ENCODE measurements around the gene UTP14A.

UTP14A gene

DNA sequence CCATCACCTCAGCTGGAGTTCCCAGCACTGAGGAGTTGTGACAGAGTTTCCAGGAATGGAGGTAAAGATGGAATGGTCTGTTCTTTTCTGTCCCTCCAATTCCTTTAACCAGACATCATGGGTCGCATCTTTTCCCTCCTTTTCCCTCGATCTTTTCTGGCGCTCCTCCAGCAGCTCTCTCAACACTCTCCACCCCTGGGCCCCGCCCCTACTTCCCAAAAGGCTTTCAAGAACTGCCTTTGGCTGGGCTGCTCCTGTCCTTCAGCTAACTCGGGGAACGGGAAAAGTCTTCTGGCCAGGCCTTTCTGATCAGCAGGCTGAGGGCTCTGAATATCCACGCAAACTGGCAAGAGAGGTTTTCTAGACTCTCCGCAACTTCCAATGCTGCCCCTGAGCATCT, 34.0 kb downstream of the UTP14A start:
- no peak overlapping the region for H3K27ac ChIP-seq
- H3K36me3 ChIP-seq: no peaks in the 10 kb centered on the region
- H3K9me3 ChIP-seq: no peaks in the 10 kb centered on the region
- peaks cover 7% of the 10 kb centered on the region; the same call in 1 of the 2 replicates for H3K4me1 ChIP-seq
- no peak overlapping the region for H3K9ac ChIP-seq
- H3K27me3 ChIP-seq: peaks cover 39% of the 10 kb centered on the region
- H3K4me3 ChIP-seq: no peak overlapping the region
- H3K4me2 ChIP-seq: no peak overlapping the region
- no peak for TF ChIP-seq Cebpa-rat (IDR thresholded peaks at IDR 0.05)
- no peaks in the 10 kb centered on the region; the same call in 1 of the 2 replicates for H4K20me1 ChIP-seq

DNA sequence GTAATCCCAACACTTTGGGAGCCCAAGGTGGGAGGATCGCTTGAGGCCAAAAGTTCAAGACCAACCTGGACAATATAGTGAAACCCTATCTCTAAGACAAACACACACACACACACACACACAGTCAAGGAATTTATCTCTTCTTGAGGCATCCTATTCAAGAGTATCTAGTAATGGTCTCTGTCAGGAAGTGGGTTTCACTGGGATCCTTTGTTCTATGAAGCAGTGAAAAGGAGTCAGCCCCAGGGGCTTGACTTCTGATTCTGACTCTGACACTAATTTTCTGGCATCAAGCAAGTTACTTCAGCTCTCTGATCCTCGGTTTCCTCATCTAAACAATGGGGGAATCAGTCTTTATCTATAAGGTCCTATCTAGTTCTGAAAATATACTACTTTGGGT, 34.8 kb downstream of the UTP14A start:
- Histone ChIP-seq H3K27me3 (peaks cover 37% of the 10 kb centered on the region), H3K4me2 (no peak overlapping the region), H3K9ac (no peak overlapping the region), H3K27ac (no peak overlapping the region), H3K9me3 (no peaks in the 10 kb centered on the region), H3K4me3 (no peak overlapping the region), H3K4me1 (peaks cover 7% of the 10 kb centered on the region; the same call in 1 of the 2 replicates), H4K20me1 (no peaks in the 10 kb centered on the region; the same call in 1 of the 2 replicates), H3K36me3 (no peaks in the 10 kb centered on the region)
- TF ChIP-seq Cebpa-rat (IDR thresholded peaks at IDR 0.05): no peak

DNA sequence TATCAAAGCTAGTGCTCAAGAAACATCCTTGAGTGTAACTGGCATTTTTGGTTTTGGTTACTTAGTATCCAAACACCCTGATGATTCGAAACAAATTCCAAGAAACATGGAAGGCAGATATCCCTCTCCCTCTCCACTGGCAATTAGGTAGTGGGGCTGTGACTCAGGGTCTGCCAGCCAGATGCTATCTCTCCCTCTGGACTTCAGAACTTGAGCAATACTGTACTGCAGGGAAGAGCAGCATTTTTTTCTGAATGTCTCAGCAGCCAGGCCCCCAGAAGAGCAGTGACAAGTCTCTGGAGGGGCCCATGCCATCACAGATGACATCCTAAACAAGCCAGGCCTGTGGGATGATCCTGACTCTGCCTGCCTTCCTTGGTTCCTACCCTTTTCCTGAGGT, 39.2 kb downstream of the UTP14A start:
- H3K4me2 ChIP-seq: no peak overlapping the region
- H3K4me3 ChIP-seq: no peak overlapping the region
- no peak for TF ChIP-seq Cebpa-rat (IDR thresholded peaks at IDR 0.05)
- no peak overlapping the region for H3K9ac ChIP-seq
- H3K27me3 ChIP-seq: peaks cover 18% of the 10 kb centered on the region
- no peak overlapping the region for H3K27ac ChIP-seq
- H3K4me1 ChIP-seq: peaks cover 7% of the 10 kb centered on the region; the same call in 1 of the 2 replicates
- no peaks in the 10 kb centered on the region for H4K20me1 ChIP-seq
- H3K36me3 ChIP-seq: no peaks in the 10 kb centered on the region
- no peaks in the 10 kb centered on the region for H3K9me3 ChIP-seq

DNA sequence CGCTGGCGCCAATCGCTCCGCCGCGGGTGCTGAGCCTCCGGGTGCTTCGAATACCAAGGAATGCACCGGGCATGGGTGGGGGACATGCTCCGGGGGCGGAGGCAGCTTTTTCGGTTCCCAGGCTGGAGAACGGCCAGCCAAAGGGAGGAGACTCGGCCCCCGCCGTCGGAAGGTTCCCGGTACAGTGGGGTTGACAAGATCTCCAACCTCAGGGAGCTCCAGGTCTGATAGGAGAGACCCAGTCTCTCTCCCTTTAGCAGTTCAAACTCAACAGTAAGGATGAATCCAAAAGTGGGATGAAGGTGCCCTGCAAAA, 47.3 kb downstream of the UTP14A start:
- Histone ChIP-seq H3K4me2 (peak overlapping the region; percentile 68), H3K27ac (peak overlapping the region; percentile 77), H3K27me3 (peaks cover 21% of the 10 kb centered on the region)

DNA sequence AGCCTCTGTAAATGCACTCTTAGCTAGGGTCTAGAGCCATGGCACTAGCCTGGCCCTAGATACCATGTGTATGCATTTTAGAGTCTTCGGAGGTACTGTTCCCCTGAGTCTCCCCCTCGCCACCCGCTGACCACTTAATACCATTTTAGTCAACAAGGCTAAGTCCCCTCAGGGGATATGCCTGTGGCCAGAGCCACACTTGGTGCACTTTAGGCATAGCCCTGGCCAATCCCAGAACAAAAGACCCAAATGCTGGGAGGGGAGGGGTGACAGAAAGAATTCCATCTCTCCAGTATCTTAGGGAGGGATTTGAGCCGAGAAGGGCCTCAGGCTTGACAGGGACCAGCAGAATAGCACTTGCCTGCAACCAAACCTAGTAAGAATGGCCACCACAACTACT, 47.9 kb downstream of the UTP14A start:
- H3K4me1 ChIP-seq: peaks cover 62% of the 10 kb centered on the region
- peaks cover 27% of the 10 kb centered on the region for H3K27me3 ChIP-seq

More for the DNA sequence above, 47.3 kb downstream of the UTP14A start:
- Histone ChIP-seq H3K4me1 (peaks cover 56% of the 10 kb centered on the region), H4K20me1 (no peaks in the 10 kb centered on the region), H3K4me3 (peak overlapping the region; percentile 61), H3K9me3 (peaks cover 3% of the 10 kb centered on the region; the same call in 1 of the 2 replicates), H3K36me3 (no peaks in the 10 kb centered on the region), H3K9ac (peak overlapping the region; percentile 76)
- no peak for TF ChIP-seq Cebpa-rat (IDR thresholded peaks at IDR 0.05)

DNA sequence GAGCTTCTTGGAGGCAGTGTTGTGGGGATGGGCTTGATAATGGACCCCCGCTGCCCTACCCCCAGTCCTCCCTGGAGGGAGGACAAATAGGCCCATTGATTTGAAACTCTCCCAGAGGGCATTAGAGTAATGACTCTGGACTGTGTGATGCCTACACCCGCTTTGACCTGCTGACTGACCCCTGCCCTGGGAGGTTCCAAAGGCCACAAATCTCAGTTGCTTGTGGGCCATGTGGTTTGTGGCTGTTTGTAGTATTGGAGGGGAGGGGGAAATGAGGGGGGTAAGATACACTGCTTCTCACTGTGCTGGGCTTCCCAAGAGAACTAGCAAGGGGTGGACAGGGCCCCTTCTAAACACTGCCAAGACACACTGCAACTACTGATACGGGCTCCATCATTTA, 48.8 kb downstream of the UTP14A start:
- Histone ChIP-seq H3K4me3 (no peak overlapping the region), H3K36me3 (no peaks in the 10 kb centered on the region), H3K9ac (no peak overlapping the region), H4K20me1 (no peaks in the 10 kb centered on the region), H3K4me2 (peak overlapping the region; percentile 68), H3K27ac (no peak overlapping the region), H3K27me3 (peaks cover 35% of the 10 kb centered on the region), H3K9me3 (peaks cover 3% of the 10 kb centered on the region; the same call in 1 of the 2 replicates), H3K4me1 (peaks cover 71% of the 10 kb centered on the region)
- TF ChIP-seq Cebpa-rat (IDR thresholded peaks at IDR 0.05): no peak

More for the DNA sequence above, 47.9 kb downstream of the UTP14A start:
- Histone ChIP-seq H3K9me3 (peaks cover 3% of the 10 kb centered on the region; the same call in 1 of the 2 replicates), H3K36me3 (no peaks in the 10 kb centered on the region), H3K4me2 (peak overlapping the region; percentile 68), H3K9ac (no peak overlapping the region), H3K27ac (no peak overlapping the region), H3K4me3 (no peak overlapping the region), H4K20me1 (no peaks in the 10 kb centered on the region)
- TF ChIP-seq Cebpa-rat (IDR thresholded peaks at IDR 0.05): no peak

DNA sequence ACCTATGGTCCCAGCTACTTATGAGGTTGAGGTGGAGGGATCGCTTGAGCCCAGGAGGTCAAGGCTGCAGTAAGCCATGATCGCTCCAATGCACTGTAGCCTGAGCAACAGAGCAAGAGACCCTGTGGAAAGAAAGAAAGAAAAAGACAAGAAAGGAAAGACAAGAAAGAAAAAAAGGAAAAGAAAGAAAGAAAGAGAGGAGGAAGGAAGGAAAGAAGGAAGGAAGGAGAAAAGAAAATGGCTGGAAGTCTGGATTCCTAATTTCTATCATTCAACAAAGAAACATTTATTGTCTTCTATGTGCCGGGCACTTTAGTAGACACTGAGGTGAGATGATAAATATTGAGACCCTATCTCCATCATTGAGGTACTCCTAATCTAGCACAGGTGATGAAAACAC, 49.7 kb downstream of the UTP14A start:
- H3K9me3 ChIP-seq: peaks cover 3% of the 10 kb centered on the region; the same call in 1 of the 2 replicates
- no peaks in the 10 kb centered on the region for H4K20me1 ChIP-seq
- TF ChIP-seq Cebpa-rat (IDR thresholded peaks at IDR 0.05): no peak
- H3K9ac ChIP-seq: no peak overlapping the region
- no peak overlapping the region for H3K4me3 ChIP-seq
- no peaks in the 10 kb centered on the region for H3K36me3 ChIP-seq
- H3K27ac ChIP-seq: no peak overlapping the region
- peaks cover 80% of the 10 kb centered on the region for H3K4me1 ChIP-seq
- H3K4me2 ChIP-seq: peak overlapping the region; percentile 68
- peaks cover 34% of the 10 kb centered on the region for H3K27me3 ChIP-seq

DNA sequence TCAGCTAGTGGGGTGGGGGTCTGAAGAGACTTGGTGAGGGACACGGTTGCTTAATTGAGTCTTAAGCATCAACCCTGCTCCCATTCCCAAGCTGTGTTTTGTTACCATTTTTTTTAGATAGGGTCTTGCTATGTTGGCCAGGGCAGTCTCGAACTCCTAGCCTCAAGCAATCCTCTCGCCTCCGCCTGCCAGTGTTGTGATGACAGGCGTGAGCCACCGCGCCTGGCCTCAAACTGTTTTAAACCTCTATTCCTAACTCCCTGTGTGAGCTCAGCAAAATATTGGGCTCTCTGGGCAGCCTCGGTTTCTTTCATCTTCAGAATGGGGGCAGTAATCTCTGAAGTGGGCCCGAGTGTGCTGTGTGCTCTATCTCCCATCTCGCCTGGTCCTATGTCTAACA, 50.2 kb downstream of the UTP14A start:
- Histone ChIP-seq H3K4me2 (peak overlapping the region; percentile 68), H3K36me3 (no peaks in the 10 kb centered on the region), H3K9me3 (peaks cover 3% of the 10 kb centered on the region; the same call in 1 of the 2 replicates), H3K9ac (no peak overlapping the region), H3K4me3 (peak overlapping the region; percentile 53; the same call in 1 of the 2 replicates), H3K27me3 (peaks cover 38% of the 10 kb centered on the region), H4K20me1 (no peaks in the 10 kb centered on the region), H3K27ac (no peak overlapping the region), H3K4me1 (peaks cover 85% of the 10 kb centered on the region)
- no peak for TF ChIP-seq Cebpa-rat (IDR thresholded peaks at IDR 0.05)

DNA sequence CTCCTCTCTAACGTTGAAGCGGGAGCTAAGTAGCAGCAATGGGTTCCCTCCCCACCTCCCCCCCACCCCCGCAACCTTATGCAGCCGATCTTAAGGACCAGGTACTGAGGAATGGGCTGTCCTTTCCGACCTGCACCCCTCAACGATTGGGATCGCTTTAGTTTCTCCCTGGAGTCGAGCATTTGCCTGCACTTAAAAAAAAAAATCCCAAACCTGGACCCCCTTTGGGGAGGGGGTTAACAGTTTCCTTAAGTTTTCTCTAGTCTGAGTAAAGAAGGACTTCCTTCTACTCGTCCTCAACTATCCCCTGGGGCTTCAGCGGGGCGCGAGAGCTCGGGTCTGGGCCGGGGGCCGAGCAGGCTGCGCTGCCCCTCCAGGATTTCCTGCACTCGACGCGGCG, 50.8 kb downstream of the UTP14A start:
- H3K36me3 ChIP-seq: no peaks in the 10 kb centered on the region
- peak overlapping the region; percentile 53; the same call in 1 of the 2 replicates for H3K9ac ChIP-seq
- peaks cover 88% of the 10 kb centered on the region for H3K4me1 ChIP-seq
- H3K27me3 ChIP-seq: peaks cover 45% of the 10 kb centered on the region
- no peak for TF ChIP-seq Cebpa-rat (IDR thresholded peaks at IDR 0.05)
- H3K9me3 ChIP-seq: peaks cover 3% of the 10 kb centered on the region; the same call in 1 of the 2 replicates
- peak overlapping the region; percentile 71 for H3K27ac ChIP-seq
- H4K20me1 ChIP-seq: no peaks in the 10 kb centered on the region
- peak overlapping the region; percentile 53 for H3K4me3 ChIP-seq
- H3K4me2 ChIP-seq: peak overlapping the region; percentile 68

DNA sequence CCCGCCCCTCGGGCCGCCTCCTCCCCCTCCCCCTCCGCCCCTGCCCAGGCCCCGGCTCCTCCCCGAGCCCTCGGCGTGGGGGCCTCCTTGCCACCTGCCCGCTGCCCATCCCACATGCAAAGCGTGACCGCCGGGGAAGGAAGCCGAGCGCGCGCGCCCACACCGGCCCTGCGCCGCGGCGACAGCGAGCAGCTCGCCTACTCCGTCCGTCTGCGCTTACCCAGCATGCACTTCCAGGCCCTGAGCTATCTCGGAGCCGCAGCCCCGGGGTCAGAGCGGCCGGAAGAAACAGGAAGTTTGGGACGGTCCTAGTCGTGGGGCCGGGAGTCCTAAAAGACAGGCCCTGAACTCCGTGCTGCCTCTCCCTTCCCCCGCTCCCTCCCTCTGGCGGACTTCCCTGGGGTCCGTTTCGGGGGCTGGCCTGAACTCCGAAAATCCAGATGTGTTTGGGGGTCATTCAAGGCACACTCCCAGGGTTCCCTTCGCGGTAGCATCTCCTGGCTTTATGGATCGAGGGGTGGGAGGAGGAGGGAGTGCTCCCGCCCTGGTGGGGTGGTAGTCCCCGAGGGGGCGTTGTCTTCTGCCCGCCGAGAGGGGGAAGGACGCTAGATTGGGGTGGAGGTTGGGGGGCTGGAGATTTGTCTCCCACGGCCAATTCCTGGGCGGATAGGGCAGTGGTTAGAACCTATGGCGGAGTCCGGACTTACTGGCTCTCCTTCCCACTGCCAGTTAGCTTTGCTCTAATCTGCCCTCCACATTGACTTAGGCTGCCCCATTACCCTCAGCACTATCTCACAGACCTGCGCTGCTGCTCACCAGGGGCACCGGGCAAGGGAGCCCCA, 51.5 kb downstream of the UTP14A start:
- H3K27me3 ChIP-seq: peaks cover 48% of the 10 kb centered on the region
- H3K4me3 ChIP-seq: peak overlapping the region; percentile 61
- no peaks in the 10 kb centered on the region for H3K36me3 ChIP-seq
- peaks cover 89% of the 10 kb centered on the region for H3K4me1 ChIP-seq
- H4K20me1 ChIP-seq: no peaks in the 10 kb centered on the region
- peak overlapping the region; percentile 85 for H3K27ac ChIP-seq
- H3K9ac ChIP-seq: peak overlapping the region; percentile 69
- peaks cover 3% of the 10 kb centered on the region; the same call in 1 of the 2 replicates for H3K9me3 ChIP-seq
- TF ChIP-seq Cebpa-rat (IDR thresholded peaks at IDR 0.05): no peak
- H3K4me2 ChIP-seq: peak overlapping the region; percentile 82
